AG08395 (cell line): ENCODE data around the gene UPF3A.
"Not testable (repeated sequence)": the region's sequence is repeated elsewhere in the genome, so short reads cannot be mapped to it uniquely, and the experiment has no call there.

ENCODE experiments used
- DNase-seq: peaks from one replicate; pipeline ENCODE4 v3.0.0; 2012; ENCODE audit warnings: mixed read lengths, low spot score

Gene UPF3A

GRCh38 chr13:114309086-114309485 lies 27.7 kb downstream of the UPF3A start:
- no peak for DNase-seq

DNA sequence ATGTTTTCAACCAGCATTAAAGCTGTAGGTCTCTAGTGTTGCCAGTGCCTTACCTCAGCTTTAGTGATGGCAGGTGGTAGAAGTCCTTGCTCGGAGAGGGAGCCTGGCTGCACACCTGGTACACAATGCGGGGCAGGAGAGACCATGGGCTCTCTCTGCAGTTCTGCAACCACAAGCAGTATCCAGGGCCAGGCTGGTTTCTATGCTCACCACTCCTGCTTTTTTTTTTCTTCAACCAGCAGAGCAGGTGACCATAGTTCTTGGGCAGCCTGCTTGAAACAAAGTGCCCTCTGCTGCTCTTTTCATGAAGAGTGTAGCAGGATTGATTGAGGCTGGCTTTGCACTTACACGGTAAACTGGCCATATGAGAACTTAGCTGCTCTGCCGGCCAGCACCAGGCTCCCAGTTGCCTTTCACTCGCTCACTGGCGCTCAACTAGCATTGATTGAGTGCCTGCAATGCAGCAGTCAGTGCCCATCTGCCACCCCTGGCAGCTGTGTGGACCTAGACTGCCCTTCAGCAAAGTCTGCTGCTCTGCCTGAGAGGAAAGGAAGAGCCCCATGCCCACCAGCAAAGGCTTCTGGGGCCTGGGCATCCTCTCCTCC lies 28.5 kb downstream of the UPF3A start:
- no peak for DNase-seq

DNA sequence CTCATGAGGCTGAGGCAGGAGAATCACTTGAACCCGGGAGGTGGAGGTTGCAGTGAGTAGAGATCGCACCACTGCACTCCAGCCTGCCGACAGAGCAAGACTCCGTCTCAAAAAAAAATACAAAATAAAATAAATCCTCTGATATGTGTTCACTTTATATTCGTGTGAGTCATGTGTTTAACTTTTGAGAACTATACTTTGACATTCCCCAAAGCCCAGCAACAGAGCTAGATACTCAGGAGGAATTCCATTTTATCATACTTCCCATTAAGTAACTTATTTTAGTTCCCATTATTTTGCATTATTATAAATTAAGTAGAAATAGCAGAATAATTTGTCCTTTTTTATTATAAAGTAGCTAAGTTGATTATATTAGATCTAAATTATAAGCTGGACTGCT lies 29.6 kb downstream of the UPF3A start:
- DNase-seq = no peak

DNA sequence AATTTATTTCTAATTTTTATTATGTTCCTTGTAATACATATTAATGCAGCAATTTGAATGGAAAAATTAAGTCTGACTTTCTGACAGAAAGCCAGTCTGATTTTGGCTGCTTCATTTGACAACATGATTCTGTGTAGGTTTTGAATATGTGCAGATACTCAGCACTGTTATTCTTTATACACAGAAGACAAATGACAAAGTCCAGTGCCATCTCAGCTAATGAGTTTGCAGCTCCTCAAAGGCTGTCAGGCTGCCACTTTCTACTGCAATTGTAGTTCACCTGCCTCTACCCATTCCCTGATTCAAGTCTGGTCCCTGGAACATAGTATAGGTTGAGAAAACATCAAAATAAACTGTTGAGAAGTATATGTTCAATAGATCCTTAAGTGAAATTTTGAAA lies 30.0 kb downstream of the UPF3A start:
- no peak for DNase-seq

DNA sequence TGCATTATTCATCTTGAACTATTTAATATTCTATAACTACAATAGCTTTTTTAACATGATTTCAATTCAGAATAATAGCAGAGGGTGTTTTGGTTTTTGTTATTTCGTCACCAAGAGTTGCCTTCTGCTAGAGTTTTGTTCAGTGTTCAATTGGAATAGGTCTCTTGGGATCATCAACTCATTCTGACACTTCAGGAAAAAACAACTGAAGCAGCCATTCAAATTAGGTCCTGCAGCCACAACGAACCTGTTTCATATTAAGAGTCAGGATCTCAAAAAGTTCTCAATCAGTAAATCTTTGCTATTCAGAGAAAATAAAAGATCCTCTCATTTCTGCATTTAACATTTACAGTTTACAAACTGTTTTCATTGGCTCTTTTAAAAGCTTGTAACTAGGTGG lies 30.5 kb downstream of the UPF3A start:
- DNase-seq = no peak

GRCh38 chr13:114313061-114313860 lies 31.9 kb downstream of the UPF3A start:
- no peak for DNase-seq

- DNase-seq = peak; percentile 97
These were observed 32.9 kb downstream of the UPF3A start, which contains the start of gene CHAMP1 for GRCh38 chr13:114314074-114314912. TSS of gene CHAMP1 (plus strand) at chr13:114314503. CDS start at chr13:114323843, 9,340 bp downstream.

GRCh38 chr13:114315074-114315785 lies 33.8 kb downstream of the UPF3A start:
- DNase-seq = no peak

DNA sequence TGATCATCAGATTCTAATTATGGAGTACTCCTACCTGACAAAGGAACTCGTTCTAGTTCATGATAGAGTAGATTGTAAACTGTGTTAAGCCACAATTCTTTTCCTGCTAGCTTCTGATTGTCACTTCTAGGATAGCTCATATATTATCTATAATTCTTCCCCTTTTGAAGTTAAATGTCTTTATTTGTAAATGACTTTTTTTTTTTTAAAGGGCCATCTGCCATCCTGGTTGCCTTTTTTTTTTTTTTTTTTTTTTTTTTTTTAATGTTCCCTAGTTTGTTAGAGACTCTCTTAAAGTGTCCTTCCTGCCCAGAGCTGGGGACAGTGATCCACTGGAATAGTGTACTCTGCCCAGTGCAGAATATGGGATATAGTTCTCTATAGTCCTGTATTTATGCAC lies 37.2 kb downstream of the UPF3A start:
- no peak for DNase-seq

GRCh38 chr13:114319441-114319913 lies 38.1 kb downstream of the UPF3A start:
- peak; percentile 79 for DNase-seq

- no peak for DNase-seq
These were observed 38.7 kb downstream of the UPF3A start for GRCh38 chr13:114320065-114320464.

DNA sequence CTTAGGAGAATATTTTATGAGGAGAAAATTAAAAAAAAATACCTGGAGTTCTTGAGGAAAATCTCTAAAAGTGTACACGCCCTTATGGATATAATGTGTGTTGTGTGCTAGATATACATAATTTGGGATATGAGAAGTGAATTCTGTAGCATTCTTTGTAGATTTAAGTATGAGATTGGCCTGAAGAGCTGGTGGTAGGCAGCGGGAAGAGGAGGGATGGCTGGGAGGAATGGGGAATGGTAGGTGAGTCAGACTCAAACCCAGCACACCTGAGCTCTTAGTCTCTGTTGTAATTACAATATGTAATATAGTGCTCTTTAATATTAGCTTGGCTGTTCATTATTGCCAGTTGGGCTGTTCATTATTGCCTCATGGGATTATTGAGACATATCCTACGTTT lies 39.9 kb downstream of the UPF3A start:
- DNase-seq = no peak

GRCh38 chr13:114323349-114323748 lies 41.9 kb downstream of the UPF3A start:
- no peak for DNase-seq

DNA sequence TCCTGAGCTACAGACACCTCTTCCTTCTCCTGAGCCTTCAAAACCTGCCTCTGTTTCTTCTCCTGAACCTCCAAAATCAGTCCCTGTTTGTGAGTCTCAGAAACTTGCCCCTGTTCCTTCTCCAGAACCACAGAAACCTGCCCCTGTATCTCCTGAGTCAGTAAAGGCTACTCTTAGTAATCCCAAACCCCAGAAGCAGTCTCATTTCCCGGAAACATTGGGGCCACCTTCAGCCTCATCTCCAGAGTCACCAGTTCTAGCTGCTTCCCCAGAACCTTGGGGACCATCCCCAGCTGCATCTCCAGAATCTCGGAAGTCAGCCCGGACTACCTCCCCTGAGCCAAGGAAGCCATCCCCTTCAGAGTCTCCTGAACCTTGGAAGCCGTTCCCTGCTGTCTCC lies 42.9 kb downstream of the UPF3A start:
- DNase-seq = no peak

DNA sequence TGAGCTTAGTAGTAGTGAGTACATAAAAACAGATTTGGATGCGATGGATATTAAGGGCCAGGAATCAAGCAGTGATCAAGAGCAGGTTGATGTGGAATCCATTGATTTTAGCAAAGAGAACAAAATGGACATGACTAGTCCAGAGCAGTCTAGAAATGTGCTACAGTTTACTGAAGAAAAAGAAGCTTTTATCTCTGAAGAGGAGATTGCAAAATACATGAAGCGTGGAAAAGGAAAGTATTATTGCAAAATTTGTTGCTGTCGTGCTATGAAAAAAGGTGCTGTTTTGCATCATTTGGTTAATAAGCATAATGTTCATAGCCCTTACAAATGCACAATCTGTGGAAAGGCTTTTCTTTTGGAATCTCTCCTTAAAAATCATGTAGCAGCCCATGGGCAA lies 44.3 kb downstream of the UPF3A start:
- no peak for DNase-seq

GRCh38 chr13:114328034-114328433 lies 46.6 kb downstream of the UPF3A start:
- no peak for DNase-seq

DNA sequence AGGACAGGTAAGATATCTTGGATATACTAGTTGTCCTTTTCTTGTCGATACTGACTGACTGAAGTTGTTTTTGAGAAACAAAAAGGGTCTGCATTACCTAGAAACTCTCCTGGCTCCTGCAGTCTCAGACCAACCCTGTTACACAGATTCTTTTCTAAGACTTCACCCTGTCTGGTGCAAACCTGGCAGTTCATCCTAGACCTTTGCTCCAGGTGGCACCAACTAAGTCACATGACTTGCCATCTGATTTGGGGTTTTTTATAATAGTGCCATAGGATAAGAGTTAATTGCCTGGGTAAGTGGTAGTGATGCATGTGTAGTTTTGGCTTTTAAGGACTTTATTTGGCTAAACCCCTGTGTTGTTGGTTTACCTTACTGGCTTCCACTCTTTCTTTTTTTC lies 47.2 kb downstream of the UPF3A start:
- DNase-seq = no peak

DNA sequence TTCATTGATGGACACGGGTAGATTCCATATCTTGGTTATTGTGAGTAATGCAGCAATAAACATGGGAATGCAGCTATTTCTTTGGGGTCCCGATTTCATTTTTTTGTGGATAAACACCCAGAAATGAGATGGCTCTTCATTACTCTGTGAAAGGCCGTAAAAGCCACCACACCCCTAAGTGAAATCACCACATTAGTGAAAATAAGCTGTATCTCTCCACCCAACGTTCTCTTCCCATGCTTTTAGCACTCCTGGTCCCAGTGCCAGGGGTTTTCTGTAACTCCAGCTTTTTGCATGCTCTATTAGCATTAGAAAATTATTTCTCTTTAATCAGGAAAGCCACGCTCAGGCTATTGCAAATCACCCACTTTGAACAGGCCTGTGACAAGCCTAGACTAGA lies 48.7 kb downstream of the UPF3A start:
- no peak for DNase-seq

- not testable (repeated sequence) for DNase-seq
These were observed 52.5 kb downstream of the UPF3A start for GRCh38 chr13:114333881-114334280.

DNA sequence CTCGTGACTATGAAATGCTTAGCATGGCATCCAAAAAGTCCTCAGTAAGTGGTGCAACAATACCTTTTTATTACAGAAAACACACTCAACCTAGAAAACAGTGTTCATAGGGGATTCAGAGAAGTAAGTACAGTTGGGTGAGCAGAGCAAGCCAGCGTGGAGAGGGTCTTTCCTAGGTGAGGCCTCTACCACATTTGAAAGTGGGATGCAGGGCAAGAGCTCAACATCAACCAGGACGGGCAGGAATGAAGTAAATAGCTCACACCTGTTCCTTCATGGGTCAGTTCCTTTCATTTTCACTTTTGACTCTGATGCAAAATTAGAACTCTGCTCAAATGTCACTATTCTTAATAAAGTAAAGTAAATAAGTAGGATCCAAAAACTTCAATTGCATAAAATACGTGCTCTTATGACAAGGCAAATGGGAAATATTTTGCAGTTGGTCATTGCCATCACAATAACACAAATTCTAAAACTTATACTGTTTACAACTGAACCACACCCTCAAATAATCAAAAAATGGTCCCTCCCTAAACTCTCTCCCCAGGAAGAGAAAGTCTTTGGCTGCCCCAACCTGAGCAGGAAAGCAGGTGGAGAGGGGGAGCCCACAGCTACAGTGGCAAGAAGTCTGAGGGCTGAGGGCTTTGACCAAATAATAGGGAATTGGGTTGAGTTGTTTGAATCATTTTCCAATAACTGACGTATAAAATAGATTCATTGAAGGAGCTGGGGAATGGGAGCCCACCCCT lies 53.1 kb downstream of the UPF3A start:
- no peak for DNase-seq

GRCh38 chr13:114336457-114336856 lies 55.1 kb downstream of the UPF3A start:
- not testable (repeated sequence) for DNase-seq
